ENCODE results near the gene FLNC. TPM values are rescaled to one million over a fixed set of nuclear protein-coding genes. Genes with fewer than 3 reads are reported as not detected.

Gene FLNC
- total and polyA plus RNA-seq, 2 donors (not counting 1 experiment from before 2014, with no cell fraction given), result 0.01 TPM; not detected in 1

DNA sequence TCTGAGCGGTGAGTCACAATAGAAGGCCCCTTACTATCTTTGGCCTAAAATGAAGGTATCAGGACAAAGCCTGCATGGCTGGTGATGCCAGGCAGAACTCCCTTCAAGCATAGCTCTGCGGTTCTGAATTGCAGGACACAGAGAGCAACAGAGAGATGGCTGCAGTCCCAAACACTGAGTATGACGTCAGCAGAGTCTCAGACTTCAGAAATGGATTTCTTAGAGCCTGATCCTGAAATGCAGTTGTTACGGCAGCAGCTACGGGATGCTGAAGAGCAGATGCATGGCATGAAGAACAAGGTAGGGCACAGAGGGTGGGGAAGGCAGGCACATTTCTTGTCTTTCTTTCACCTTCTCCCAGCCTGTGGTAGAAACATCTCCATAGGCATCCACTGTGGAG is 25.0 kb upstream of the FLNC start:
- no peaks in the 10 kb centered on the region for H3K27me3 Mint-ChIP-seq
- intact Hi-C loops (cut with micrococcal nuclease), result no loop called here

GRCh38 chr7:128807191-128807590 is 23.0 kb upstream of the FLNC start:
- ChIA-PET POLR2A (no interaction called here), CTCF (no interaction called here)

More for the DNA sequence above, 25.0 kb upstream of the FLNC start:
- DNase-seq (no peak), ATAC-seq (ENCODE audit: low read depth) (no peak)
- H2AFZ ChIP-seq (ENCODE audit: insufficient read depth, low read depth, low read length, poor library complexity, severe bottlenecking), result no peak overlapping the region
- H3K4me1 Mint-ChIP-seq, result no peaks in the 10 kb centered on the region
- no peak overlapping the region for H3K27ac Mint-ChIP-seq
- H3K36me3 ChIP-seq (replicated peaks in 1 of 2; ENCODE audit: control extremely low read depth in 1 of 2, control insufficient read depth in 1 of 2, extremely low read depth in 1 of 2, insufficient read depth in 2 of 2, low read length in 1 of 2), result no peaks in the 10 kb centered on the region
- H3K4me2 ChIP-seq (replicated peaks; ENCODE audit: low read depth, low read length, poor library complexity, severe bottlenecking), result no peak overlapping the region
- H3K9ac ChIP-seq (ENCODE audit: low read length), result no peak overlapping the region
- ChIA-PET POLR2A (no interaction called here), CTCF (no interaction called here)
- H3K9me3 Mint-ChIP-seq (ENCODE audit: insufficient read depth), result no peaks in the 10 kb centered on the region
- no peaks in the 10 kb centered on the region for H3K27me3 ChIP-seq (replicated peaks in 1 of 4; ENCODE audit: control extremely low read depth in 1 of 4, control insufficient read depth in 3 of 4, insufficient read depth in 4 of 4, low read length in 3 of 4)
- H3K27ac ChIP-seq (ENCODE audit: low read length in 2 of 2), result no peak overlapping the region
- H3K79me2 ChIP-seq (ENCODE audit: control insufficient read depth, insufficient read depth, low read length), result no peaks in the 10 kb centered on the region
- TF ChIP-seq, protein P1, sequence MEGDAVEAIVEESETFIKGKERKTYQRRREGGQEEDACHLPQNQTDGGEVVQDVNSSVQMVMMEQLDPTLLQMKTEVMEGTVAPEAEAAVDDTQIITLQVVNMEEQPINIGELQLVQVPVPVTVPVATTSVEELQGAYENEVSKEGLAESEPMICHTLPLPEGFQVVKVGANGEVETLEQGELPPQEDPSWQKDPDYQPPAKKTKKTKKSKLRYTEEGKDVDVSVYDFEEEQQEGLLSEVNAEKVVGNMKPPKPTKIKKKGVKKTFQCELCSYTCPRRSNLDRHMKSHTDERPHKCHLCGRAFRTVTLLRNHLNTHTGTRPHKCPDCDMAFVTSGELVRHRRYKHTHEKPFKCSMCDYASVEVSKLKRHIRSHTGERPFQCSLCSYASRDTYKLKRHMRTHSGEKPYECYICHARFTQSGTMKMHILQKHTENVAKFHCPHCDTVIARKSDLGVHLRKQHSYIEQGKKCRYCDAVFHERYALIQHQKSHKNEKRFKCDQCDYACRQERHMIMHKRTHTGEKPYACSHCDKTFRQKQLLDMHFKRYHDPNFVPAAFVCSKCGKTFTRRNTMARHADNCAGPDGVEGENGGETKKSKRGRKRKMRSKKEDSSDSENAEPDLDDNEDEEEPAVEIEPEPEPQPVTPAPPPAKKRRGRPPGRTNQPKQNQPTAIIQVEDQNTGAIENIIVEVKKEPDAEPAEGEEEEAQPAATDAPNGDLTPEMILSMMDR (IDR thresholded peaks at IDR 0.05), result no peak
- TF ChIP-seq EZH2 (IDR thresholded peaks at IDR 0.05; ENCODE audit: borderline replicate concordance, insufficient read depth, low read depth, low read length, poor library complexity, severe bottlenecking), result no peak
- no peaks in the 10 kb centered on the region for H3K9me3 ChIP-seq (ENCODE audit: control extremely low read depth in 1 of 3, control insufficient read depth in 2 of 3, insufficient read depth in 1 of 3, low read length in 2 of 3)
- no peaks in the 10 kb centered on the region for H4K20me1 ChIP-seq (ENCODE audit: control insufficient read depth, insufficient read depth, low read length, poor library complexity, severe bottlenecking)
- H3K4me3 ChIP-seq (ENCODE audit: control extremely low read depth in 1 of 5, extremely low read depth in 1 of 5, insufficient read depth in 1 of 5, low read depth in 2 of 5, low read length in 4 of 5), result no peak overlapping the region
- no peaks in the 10 kb centered on the region for H3K4me1 ChIP-seq (ENCODE audit: control insufficient read depth in 2 of 2, insufficient read depth in 2 of 2, low read length in 2 of 2)
- no peak overlapping the region for H3K4me3 Mint-ChIP-seq
- WGBS (ENCODE audit: insufficient coverage), result 95% methylated on average over 5 of the region's 5 CpGs

More at GRCh38 chr7:128807191-128807590, 23.0 kb upstream of the FLNC start:
- Mint-ChIP-seq H3K9me3 (ENCODE audit: insufficient read depth) (no peaks in the 10 kb centered on the region), H3K27ac (no peak overlapping the region), H3K4me1 (no peaks in the 10 kb centered on the region), H3K27me3 (no peaks in the 10 kb centered on the region), H3K4me3 (no peak overlapping the region)
- Histone ChIP-seq H3K4me3 (ENCODE audit: control extremely low read depth in 1 of 5, extremely low read depth in 1 of 5, insufficient read depth in 1 of 5, low read depth in 2 of 5, low read length in 4 of 5) (no peak overlapping the region), H4K20me1 (ENCODE audit: control insufficient read depth, insufficient read depth, low read length, poor library complexity, severe bottlenecking) (no peaks in the 10 kb centered on the region), H3K27me3 (replicated peaks in 1 of 4; ENCODE audit: control extremely low read depth in 1 of 4, control insufficient read depth in 3 of 4, insufficient read depth in 4 of 4, low read length in 3 of 4) (no peaks in the 10 kb centered on the region), H3K4me1 (ENCODE audit: control insufficient read depth in 2 of 2, insufficient read depth in 2 of 2, low read length in 2 of 2) (no peaks in the 10 kb centered on the region), H2AFZ (ENCODE audit: insufficient read depth, low read depth, low read length, poor library complexity, severe bottlenecking) (no peak overlapping the region), H3K36me3 (replicated peaks in 1 of 2; ENCODE audit: control extremely low read depth in 1 of 2, control insufficient read depth in 1 of 2, extremely low read depth in 1 of 2, insufficient read depth in 2 of 2, low read length in 1 of 2) (no peaks in the 10 kb centered on the region), H3K4me2 (replicated peaks; ENCODE audit: low read depth, low read length, poor library complexity, severe bottlenecking) (no peak overlapping the region), H3K79me2 (ENCODE audit: control insufficient read depth, insufficient read depth, low read length) (no peaks in the 10 kb centered on the region), H3K9me3 (ENCODE audit: control extremely low read depth in 1 of 3, control insufficient read depth in 2 of 3, insufficient read depth in 1 of 3, low read length in 2 of 3) (no peaks in the 10 kb centered on the region), H3K9ac (ENCODE audit: low read length) (no peak overlapping the region), H3K27ac (ENCODE audit: low read length in 2 of 2) (no peak overlapping the region)
- ATAC-seq (ENCODE audit: low read depth), result no peak
- TF ChIP-seq, protein P1 (IDR thresholded peaks at IDR 0.05), result no peak
- no peak for TF ChIP-seq EZH2 (IDR thresholded peaks at IDR 0.05; ENCODE audit: borderline replicate concordance, insufficient read depth, low read depth, low read length, poor library complexity, severe bottlenecking)
- no peak for DNase-seq
- 96% methylated on average over 8 of the region's 8 CpGs for WGBS (ENCODE audit: insufficient coverage)
- intact Hi-C loops (cut with micrococcal nuclease), result no loop called here

All from B cell (primary cell).